HG03460 (cell line): ENCODE data around the gene BORCS8.
"Not testable (repeated sequence)": the region's sequence is repeated elsewhere in the genome, so short reads cannot be mapped to it uniquely, and the experiment has no call there.

Source experiments
- ATAC-seq: cut with Tn5 transposase; IDR thresholded peaks from one replicate; pipeline ENCODE4 v1.9.1; 2021; ENCODE audit not compliant: unreplicated experiment

BORCS8 gene

DNA sequence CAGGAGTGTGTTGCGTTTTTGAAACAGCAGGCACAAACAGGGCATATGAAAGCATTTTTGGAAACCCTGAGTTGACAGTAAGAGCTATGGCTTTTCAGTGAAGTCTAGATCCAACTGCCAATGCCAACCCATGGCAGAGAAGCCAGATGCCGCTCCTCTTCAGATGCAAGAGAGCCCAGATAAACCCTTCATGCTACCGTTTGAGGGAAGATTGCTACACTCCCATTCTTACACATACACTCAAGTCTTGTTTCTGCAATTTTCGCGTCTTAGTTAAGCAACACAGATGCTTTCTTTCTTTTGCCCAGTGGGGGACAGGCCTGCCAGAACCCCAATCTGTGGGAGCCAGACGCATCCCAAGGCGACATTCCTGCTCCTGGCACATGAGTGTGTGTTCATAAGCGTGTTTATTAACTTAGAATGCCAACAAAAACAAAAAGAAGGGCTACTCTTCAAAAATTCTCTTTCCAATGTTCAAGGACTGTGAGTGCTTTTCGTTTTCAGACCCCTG is 10.4 kb downstream of the BORCS8 start:
- no peak for ATAC-seq

DNA sequence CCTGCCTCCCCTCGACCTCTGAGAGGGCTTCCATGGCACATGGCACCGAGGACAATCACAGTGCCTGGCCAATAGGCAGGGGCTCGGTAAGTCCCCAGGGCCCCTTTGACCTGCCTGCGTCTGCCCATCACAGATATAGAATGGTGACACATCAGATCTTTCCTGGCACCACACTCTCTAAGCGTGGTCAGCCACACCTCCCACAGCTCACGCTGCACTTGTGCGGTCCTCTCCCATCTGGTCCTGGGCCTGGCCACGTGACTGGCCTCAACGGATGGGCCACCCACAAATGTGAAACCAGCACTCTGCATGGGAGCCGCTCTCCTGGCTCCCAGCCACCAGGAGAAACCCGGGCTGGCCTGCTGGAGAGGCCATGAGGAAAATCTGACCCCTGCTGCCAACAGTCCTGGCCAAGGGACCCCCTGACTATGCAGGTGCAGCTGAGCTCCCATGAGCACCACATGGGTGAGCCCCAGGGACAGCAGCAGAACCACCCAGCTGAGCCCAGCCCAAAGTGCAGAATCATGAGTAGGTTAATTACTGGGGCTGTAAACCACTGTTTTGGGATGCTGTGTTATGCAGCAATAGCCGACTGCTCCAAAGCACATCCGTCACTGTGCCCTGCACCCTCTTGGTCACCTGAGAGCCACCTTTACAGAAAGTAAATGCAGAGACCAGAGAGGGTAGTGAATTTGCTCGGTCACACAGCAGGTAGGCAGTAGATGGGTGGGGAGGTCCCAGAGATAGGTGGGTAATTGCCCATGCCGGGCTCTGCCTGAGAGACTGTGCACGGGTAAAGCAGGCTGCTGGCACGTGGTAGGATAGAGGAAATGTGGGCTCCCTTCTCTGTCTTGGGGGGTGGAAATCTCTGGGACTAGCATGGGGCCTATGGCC is 12.2 kb downstream of the BORCS8 start:
- ATAC-seq, result no peak

- no peak for ATAC-seq
Observed at GRCh38 chr19:19176950-19177349, 15.0 kb downstream of the BORCS8 start.

GRCh38 chr19:19173243-19173642 is 18.7 kb downstream of the BORCS8 start:
- ATAC-seq, result not testable (repeated sequence)

DNA sequence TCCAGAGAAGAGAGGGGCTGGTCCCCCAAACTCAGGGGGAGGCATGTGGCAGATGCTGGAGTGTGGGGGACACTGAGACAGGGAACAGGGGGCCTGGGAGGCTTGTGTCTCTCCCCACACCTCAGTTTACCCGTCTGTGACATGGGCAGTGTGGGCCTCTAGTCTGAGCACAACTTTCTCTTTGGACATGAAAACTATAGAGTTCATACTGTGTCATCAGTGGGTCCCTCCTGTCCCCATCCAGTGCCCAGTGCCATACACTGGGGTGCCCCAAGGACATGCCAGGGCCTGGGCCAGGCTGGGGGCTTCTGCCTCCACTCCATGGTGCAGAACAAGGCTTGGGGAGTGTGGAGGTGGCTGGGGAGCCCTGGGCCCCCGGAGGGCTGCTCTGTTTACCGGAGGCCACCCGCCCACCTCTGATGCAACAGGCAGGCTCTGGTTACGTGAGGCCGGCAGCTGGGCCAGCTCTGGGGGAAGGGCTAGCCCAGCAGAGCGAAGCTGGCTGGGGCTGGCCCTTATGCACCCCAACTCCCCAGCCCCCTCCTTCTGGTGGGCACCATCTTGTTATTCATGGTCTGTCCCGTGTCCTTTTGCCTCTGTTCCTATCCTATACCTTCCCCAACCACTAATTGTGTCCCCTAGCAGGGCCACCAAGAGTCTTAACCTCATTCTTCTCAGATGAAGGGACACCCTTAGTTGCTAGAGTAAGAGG is 20.0 kb downstream of the BORCS8 start:
- no peak for ATAC-seq

DNA sequence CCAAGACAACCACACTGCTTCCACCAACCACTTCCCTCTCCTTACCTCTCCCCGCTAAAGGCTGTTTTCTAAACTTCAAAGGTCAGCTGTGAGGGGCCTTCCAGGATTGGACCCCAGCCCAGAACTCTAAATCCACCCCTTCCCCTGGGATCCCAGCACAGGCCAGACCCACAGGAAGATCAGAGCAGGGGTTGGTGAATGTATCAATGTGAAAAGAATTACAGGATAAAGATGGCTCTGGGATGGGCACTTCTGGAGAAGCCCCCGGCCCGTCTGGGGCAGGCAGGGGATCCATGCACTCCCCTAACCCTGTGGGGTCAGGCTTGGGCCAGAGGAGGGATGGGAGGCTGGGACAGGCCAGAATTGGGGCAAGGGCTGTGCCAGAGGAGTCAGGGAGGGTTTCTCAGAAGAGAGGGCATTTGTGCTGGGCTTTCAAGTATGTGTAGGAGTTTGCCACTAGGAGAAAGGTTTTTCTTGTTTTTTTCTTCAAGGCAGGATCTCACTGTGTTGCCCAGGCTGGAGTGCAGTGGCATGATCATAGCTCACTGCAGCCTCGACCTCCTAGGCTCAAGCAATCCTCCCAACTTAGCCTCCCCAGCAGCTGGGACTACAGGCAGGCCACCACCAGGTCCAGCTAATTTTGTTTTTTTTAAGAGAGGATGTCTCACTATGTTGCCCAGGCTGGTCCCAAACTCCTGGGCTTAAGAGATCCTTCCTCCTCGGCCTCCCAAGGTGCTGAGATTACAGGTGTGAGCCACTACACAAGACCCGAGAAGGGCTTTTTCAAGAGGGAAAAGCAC is 20.9 kb downstream of the BORCS8 start:
- no peak for ATAC-seq

GRCh38 chr19:19170053-19170872 is 21.7 kb downstream of the BORCS8 start, which contains the start of gene MEF2B:
TSS of gene MEF2B (minus strand) at chr19:19170263. CDS start at chr19:19150735, 19,528 bp downstream.
- peak; percentile 85 for ATAC-seq

GRCh38 chr19:19169236-19170052 is 22.5 kb downstream of the BORCS8 start:
- ATAC-seq, result no peak

DNA sequence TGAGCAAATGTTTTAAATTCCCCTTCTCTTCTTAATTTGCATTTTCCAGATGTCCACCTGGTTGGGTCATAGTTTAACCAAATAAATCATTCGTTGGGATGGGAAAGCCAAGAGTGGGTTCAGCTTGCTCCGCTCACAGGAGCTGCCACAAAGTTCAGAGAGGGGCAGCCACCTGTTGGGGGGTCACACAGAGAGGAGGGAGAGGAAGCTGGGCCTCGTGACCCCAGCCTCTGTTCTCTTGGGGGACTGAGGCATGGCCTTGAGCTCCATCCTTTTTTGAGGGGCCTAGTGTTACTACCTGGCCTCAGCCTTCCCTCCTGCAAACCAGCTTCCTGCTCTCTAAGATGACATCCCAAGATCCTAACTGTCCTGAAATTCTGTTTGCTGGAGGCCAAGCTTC is 24.3 kb downstream of the BORCS8 start:
- no peak for ATAC-seq

GRCh38 chr19:19165396-19165795 is 26.6 kb downstream of the BORCS8 start:
- no peak for ATAC-seq

DNA sequence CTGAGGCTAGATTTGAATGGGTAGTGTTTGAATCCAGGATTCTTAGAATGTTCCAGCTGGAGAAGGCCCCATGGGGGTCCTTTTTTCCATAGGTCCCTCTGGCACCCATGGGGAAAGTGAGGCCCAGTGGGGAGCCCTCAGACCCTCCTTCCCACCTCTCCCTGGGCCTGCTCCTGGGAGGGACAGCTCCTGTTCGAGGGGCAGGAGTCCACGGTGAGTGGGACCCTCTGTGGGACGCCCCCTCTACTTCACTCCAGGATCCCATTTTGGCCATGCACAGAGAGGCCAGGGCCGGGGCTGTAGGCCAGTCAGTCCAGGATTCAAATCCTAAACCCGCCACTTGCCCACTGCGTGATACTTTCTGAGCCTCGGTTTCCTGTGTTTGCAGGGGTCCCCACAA is 29.5 kb downstream of the BORCS8 start:
- ATAC-seq, result no peak

DNA sequence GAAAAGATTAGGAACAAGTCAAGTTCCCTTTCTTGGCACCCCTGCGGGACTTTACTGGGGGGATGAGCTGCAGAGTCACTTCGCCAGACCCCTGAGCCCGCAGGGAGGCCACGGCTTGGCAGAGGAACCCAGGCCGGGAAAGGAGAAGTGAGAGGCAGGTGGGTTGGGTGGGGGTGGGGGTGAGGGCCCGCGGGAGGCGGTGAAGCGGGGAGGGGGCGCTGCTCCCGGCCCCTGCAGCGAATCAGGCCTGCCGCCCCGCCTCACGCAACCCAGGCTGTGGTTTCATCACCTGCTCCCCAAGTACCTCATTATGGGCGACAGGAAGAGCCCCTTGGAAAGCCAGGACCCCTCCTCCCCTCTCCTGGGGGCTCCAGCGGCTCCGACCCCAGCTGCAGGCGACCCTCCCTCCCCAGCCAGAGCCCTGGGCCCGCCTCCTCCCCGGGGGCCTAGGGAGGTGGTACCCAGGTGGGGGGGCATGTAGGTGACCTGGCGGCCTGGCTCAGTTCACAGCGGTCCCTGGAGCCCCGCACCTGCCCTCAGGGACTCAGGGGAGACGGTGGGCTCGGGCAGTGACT is 31.4 kb downstream of the BORCS8 start:
- ATAC-seq, result peak; percentile 45

GRCh38 chr19:19159534-19159933 is 32.4 kb downstream of the BORCS8 start:
- ATAC-seq, result no peak

GRCh38 chr19:19157808-19158207 is 34.1 kb downstream of the BORCS8 start:
- no peak for ATAC-seq

GRCh38 chr19:19155495-19156219 is 36.3 kb downstream of the BORCS8 start:
- peak; percentile 57 for ATAC-seq

DNA sequence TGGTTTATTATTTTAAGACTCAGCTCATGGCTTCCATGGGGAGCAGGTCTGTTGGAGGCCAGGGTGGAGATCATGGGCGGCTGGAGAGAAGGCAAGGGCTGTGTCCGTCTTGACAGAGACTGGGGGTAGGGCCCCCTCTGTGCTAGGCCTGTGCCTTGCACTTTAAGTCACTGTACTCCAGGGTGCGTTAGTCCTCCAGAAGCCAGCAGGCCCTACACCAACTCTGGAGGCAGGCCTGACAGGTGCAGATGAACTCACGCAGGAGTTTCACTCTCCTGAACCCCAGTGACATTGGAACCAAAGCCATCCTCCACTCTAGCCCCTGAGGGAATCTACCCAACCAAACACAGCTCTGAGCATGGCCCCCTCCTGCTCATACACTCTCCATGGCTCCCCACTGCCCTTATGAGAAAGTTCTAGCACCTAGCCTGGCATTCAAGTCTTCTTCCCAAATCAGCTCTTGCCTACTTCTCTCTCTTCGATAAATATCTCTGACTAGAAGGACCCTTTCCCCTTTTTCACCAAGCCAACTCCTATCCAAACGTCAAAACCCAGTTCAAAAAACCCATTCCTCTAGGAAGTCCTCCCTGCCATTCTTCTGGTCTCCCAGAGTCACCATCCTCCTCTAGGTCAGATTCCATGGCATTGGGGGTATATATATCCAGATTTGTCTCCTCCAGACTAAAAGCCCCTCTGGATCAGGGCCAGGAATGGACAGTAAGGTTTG is 37.0 kb downstream of the BORCS8 start:
- no peak for ATAC-seq

DNA sequence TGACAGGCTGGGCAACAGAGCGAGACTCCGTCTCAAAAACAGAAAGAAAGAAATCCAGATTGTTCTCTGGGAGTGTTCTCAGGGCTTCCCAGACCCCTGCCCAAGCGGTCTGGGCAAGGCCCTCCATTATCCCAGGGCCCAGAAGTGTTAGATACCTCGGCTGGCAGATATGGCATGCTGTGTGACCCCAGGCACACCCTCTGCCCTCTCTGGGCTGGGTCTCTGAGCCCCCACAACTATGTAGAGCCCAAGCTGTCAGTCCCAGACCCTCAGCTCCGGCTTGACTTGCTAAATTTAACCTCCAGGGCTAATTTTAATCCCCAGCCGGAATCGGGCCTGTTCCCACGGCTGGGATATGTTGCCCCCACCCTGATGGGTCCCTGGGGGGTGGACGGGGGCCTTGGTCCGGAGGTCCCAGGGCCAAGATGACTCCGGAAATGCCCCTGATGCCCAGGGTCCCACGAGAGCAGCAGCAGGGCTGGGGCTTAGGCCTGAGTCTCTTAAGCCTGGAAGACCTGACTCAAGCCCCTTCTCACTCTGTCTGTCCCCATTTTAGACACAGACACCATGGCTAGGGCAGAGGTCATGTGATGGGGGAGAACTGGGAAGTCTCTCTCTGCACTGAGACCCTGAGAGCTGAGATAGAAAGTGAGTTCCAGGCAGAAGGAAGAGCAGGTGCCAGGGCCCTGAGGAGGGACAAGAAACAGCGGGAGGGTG is 39.1 kb downstream of the BORCS8 start:
- no peak for ATAC-seq
